GM13976 (cell line): ENCODE results near the gene SMAP1.

Experiments used
- DNase-seq: peaks from one replicate; pipeline ENCODE4 v3.0.0; 2012; ENCODE audit warnings: low spot score
- in situ Hi-C: fragments of 300-500 bp; cut with MboI; formaldehyde crosslinking; loops from one replicate; pipeline ENCODE4 v1.12.0; 2022; ENCODE audit warnings: low sequenced_read_pairs, mixed read lengths, inconsistent platforms; ENCODE audit not compliant: unreplicated experiment
- TF ChIP-seq, protein P1 (sequence below): IDR thresholded peaks from 2 replicates; pipeline ENCODE4 v1.5.1; 2012; ENCODE audit warnings: borderline replicate concordance, mild to moderate bottlenecking; ENCODE audit not compliant: insufficient read depth; ENCODE audit errors: extremely low read depth, missing control alignments, control extremely low read depth

The SMAP1 gene

DNA sequence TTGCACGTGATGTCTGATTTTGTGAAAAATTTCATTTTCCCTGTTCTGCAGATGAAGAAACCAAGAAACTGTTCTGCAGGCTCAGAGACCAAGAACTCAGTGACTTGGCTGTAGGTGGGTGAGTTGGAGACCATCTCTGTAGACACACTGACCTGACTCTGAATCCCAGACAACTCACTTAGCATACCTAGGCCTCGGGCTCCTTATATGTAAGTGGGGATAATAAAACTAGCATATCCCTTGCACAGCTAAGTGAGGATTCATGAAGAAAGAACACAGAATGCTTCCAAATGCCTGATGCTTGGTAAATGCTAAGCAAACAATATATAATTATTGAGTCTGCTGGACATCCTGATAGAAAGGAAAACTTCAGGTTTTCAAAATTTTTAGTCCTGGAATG is 218.4 kb downstream of the SMAP1 start:
- TF ChIP-seq, protein P1, sequence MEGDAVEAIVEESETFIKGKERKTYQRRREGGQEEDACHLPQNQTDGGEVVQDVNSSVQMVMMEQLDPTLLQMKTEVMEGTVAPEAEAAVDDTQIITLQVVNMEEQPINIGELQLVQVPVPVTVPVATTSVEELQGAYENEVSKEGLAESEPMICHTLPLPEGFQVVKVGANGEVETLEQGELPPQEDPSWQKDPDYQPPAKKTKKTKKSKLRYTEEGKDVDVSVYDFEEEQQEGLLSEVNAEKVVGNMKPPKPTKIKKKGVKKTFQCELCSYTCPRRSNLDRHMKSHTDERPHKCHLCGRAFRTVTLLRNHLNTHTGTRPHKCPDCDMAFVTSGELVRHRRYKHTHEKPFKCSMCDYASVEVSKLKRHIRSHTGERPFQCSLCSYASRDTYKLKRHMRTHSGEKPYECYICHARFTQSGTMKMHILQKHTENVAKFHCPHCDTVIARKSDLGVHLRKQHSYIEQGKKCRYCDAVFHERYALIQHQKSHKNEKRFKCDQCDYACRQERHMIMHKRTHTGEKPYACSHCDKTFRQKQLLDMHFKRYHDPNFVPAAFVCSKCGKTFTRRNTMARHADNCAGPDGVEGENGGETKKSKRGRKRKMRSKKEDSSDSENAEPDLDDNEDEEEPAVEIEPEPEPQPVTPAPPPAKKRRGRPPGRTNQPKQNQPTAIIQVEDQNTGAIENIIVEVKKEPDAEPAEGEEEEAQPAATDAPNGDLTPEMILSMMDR = no peak
- in situ Hi-C loops = loop anchor here (5.0 to 25.0 kb wide), 2 partner anchors 179 to 349 kb away; no protein-coding TSS in a partner anchor
- DNase-seq = no peak

DNA sequence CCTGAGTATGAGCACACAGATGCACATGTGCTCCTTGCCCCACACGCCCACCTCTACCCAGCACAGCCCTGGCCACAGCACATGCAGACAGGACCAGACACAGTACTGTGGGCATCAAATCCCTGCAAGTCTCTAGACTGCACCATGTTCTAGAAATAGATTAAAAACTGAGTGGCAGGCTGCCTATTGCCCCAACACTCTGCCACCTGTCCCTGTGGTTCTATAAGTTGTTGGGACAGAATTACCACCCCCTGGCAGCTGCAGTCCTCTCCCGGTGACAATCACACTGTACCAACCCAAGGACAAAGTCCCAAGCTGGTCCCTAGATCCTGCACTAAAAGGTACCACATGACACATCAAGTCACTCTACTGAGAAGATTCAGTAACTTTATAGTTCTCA is 219.0 kb downstream of the SMAP1 start:
- no peak for DNase-seq
- in situ Hi-C loops = loop anchor here (5.0 to 25.0 kb wide), 2 partner anchors 179 to 349 kb away; no protein-coding TSS in a partner anchor
- TF ChIP-seq, protein P1 = no peak

DNA sequence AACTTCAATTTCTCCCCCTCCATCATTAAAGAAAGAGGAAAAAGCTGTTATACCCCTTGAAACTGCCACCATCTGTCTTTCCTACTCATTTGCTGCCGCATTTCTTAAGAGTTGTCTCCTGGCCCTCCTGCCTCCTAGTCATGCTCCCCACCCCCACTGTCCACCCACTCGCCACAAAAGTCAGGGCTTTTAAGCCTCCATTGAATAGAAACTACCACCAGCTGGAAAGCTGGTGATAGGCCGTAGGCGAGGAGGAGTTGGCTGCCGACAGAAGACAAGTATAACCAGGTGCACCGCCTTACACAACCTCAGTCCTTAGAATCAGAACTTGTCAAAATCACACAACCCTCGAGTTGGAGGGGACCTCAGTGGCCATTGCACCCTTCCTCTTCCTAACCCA is 221.6 kb downstream of the SMAP1 start:
- no peak for DNase-seq
- TF ChIP-seq, protein P1 = no peak
- in situ Hi-C loops = loop anchor here (5.0 to 25.0 kb wide), 2 partner anchors 182 to 352 kb away; no protein-coding TSS in a partner anchor

DNA sequence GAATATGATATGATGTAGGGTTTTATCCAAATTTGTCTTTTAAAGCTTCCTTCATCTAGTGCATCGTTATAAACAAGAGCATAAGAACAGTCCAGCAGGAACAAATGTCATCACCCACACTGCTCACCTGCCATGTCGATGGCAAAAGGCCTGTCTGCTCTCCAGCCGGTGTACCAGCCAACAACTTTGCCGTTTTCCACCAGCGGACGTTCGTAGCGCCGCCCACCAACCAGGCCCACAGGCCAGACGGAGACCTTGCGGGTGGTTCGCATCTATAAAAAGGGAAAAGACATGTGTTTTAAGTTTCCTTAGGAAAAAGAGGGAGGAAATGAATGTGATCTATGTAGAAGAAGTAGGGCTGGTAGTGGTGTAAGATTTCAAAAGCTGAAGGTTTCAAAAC is 226.3 kb downstream of the SMAP1 start:
- in situ Hi-C loops = loop anchor here (25.0 kb wide), 1 partner anchor 357 kb away; no protein-coding TSS in a partner anchor
- TF ChIP-seq, protein P1 = no peak
- no peak for DNase-seq

DNA sequence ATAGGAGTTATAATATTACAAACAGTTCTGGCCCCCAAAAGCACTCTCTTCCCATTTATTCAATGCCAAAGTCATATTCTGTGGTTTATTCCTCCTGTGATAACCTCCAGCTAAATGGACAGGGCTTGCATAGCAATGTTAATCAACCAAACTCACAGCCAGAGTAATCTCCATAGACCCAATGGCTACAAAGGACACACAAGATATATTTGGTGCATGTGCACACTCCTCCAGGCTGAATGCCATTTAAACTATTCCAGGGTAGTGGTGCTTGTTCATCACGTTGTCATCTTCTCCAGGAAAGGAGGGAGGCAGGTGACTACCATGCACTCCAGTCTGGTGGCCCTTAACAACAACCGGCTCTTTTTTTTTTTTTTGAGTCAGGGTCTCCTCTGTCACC is 232.4 kb downstream of the SMAP1 start:
- no peak for DNase-seq
- in situ Hi-C loops = no loop called here
- TF ChIP-seq, protein P1 = no peak

DNA sequence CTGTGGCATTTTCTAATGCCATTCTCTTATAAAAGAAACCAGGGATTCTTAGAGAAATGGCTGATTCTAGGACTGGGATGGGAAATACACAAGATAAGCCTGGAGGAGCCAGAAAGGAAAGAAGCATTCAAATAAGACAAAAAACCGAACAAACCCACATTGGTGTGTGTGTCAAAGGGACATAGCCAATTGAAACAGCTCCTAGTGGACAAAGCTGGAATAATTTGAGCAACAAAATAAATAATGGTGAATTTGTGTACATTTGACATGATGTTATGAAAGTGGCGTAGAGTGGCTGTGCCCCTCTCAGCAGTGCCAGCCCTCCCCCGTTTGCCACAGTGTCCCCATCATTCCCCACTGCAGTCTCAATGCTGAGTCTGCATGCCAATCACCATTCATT is 233.6 kb downstream of the SMAP1 start:
- TF ChIP-seq, protein P1 = no peak
- in situ Hi-C loops = no loop called here
- no peak for DNase-seq
